Mesenchymal stem cell (in vitro differentiated cells and primary cell): ENCODE measurements around the gene NFILZ.

ENCODE experiments used
- DNase-seq: peaks from one replicate; pipeline ENCODE4 v3.0.0-alpha.2; 2013
- H2AFZ ChIP-seq: one replicate; pipeline ENCODE4 v1.6.1; 2013; ENCODE audit warnings: low read depth, mild to moderate bottlenecking, control low read depth, inconsistent platforms, low read length, moderate library complexity
- H2AK5ac ChIP-seq: 2 replicates; pipeline ENCODE4 v1.6.1; 2013; ENCODE audit warnings: low read length, moderate library complexity, mild to moderate bottlenecking, inconsistent platforms; ENCODE audit not compliant: severe bottlenecking
- H2BK120ac ChIP-seq: one replicate; pipeline ENCODE4 v1.6.1; 2013; ENCODE audit warnings: low read depth, mild to moderate bottlenecking, inconsistent platforms, low read length, moderate library complexity
- H2BK12ac ChIP-seq, 2 experiments: one replicate each; pipeline ENCODE4 v1.6.1; 2013; ENCODE audit warnings: inconsistent platforms in 2 of 2, low read length in 2 of 2, mild to moderate bottlenecking in 2 of 2, moderate library complexity in 2 of 2, control low read depth in 1 of 2
- H2BK15ac ChIP-seq: one replicate; pipeline ENCODE4 v1.6.1; 2013; ENCODE audit warnings: mild to moderate bottlenecking, low read depth, inconsistent platforms; ENCODE audit not compliant: poor library complexity, severe bottlenecking
- H2BK5ac ChIP-seq: 2 replicates; pipeline ENCODE4 v1.6.1; 2013; ENCODE audit warnings: low read depth, mild to moderate bottlenecking, low read length, control low read depth, inconsistent platforms; ENCODE audit not compliant: poor library complexity, severe bottlenecking
- H3K14ac ChIP-seq, 2 experiments: one replicate each; pipeline ENCODE4 v1.6.1; 2013; ENCODE audit warnings: inconsistent platforms in 2 of 2, low read length in 2 of 2, control low read depth in 1 of 2, mild to moderate bottlenecking in 1 of 2, moderate library complexity in 1 of 2
- H3K18ac ChIP-seq, 2 experiments: one replicate each; pipeline ENCODE4 v1.6.1; 2013; ENCODE audit warnings: inconsistent platforms in 2 of 2, low read length in 2 of 2, control low read depth in 1 of 2, low read depth in 1 of 2, mild to moderate bottlenecking in 1 of 2
- H3K23ac ChIP-seq, 2 experiments: one replicate each; pipeline ENCODE4 v1.6.1; 2013; ENCODE audit warnings: inconsistent platforms in 2 of 2, low read length in 2 of 2, mild to moderate bottlenecking in 2 of 2, moderate library complexity in 2 of 2, control low read depth in 1 of 2
- H3K27ac ChIP-seq: 2 replicates; pipeline ENCODE4 v1.5.1; 2013; ENCODE audit warnings: mild to moderate bottlenecking, moderate library complexity, low read length, control low read depth, inconsistent platforms; ENCODE audit not compliant: poor library complexity, severe bottlenecking
- H3K27me3 ChIP-seq, 2 experiments: 2 replicates each; pipeline versions ENCODE4 v1.6.1 to v1.7.0; 2013; ENCODE audit warnings: low read length in 2 of 2, mild to moderate bottlenecking in 2 of 2, moderate library complexity in 2 of 2, control low read depth in 1 of 2, inconsistent platforms in 1 of 2; ENCODE audit not compliant: control insufficient read depth in 1 of 2, insufficient read depth in 1 of 2
- H3K36me3 ChIP-seq, 2 experiments: 2 replicates each; pipeline versions ENCODE4 v1.6.1 to v1.7.0; 2013; ENCODE audit warnings: low read length in 2 of 2, control low read depth in 1 of 2, inconsistent platforms in 1 of 2, low read depth in 1 of 2, mild to moderate bottlenecking in 1 of 2; ENCODE audit not compliant: insufficient read depth in 2 of 2, control insufficient read depth in 1 of 2
- H3K4ac ChIP-seq, 2 experiments: one replicate each; pipeline ENCODE4 v1.6.1; 2013; ENCODE audit warnings: inconsistent platforms in 2 of 2, low read length in 2 of 2, mild to moderate bottlenecking in 2 of 2, moderate library complexity in 2 of 2, control low read depth in 1 of 2, low read depth in 1 of 2
- H3K4me1 ChIP-seq: 2 replicates; pipeline ENCODE4 v1.6.1; 2013; ENCODE audit warnings: low read depth, low read length, control low read depth; ENCODE audit not compliant: control insufficient read depth, insufficient read depth
- H3K4me2 ChIP-seq: 2 replicates; pipeline ENCODE4 v1.6.1; 2013; ENCODE audit warnings: low read length, mild to moderate bottlenecking, inconsistent platforms; ENCODE audit not compliant: poor library complexity, severe bottlenecking
- H3K4me3 ChIP-seq, 2 experiments: 2 replicates each; pipeline versions ENCODE4 v1.5.1 to v1.7.0; 2013; ENCODE audit warnings: low read length in 2 of 2, mild to moderate bottlenecking in 2 of 2, control low read depth in 1 of 2, low read depth in 1 of 2; ENCODE audit not compliant: insufficient read depth in 1 of 2
- H3K79me1 ChIP-seq: replicated peaks from 2 replicates; pipeline ENCODE4 v1.6.1; 2013; ENCODE audit warnings: mild to moderate bottlenecking, control low read depth, low read length, inconsistent platforms; ENCODE audit not compliant: poor library complexity, severe bottlenecking
- H3K9ac ChIP-seq: 2 replicates; pipeline ENCODE4 v1.7.0; 2013; ENCODE audit warnings: mild to moderate bottlenecking, low read length, moderate library complexity
- H3K9me3 ChIP-seq: 2 replicates; pipeline ENCODE4 v1.7.0; 2013; ENCODE audit warnings: mild to moderate bottlenecking, low read length; ENCODE audit not compliant: control insufficient read depth
- H4K8ac ChIP-seq: one replicate; pipeline ENCODE4 v1.6.1; 2013; ENCODE audit warnings: inconsistent platforms, mild to moderate bottlenecking, low read length, moderate library complexity
- H4K91ac ChIP-seq: one replicate; pipeline ENCODE4 v1.6.1; 2013; ENCODE audit warnings: mild to moderate bottlenecking, low read length, inconsistent platforms
- WGBS: methylation state at CpG from one replicate; pipeline ENCODE4 v1.1.7; 2013; ENCODE audit warnings: mixed read lengths; 5-methylcytosine and 5-hydroxymethylcytosine counted together

Gene NFILZ

GRCh38 chr19:8665468-8666213 is 35.2 kb downstream of the NFILZ start:
- H3K79me1 ChIP-seq = no peaks in the 10 kb centered on the region
- no peak overlapping the region for H4K91ac ChIP-seq
- H2AFZ ChIP-seq = no peak overlapping the region
- no peak overlapping the region for H3K4ac ChIP-seq
- H3K27me3 ChIP-seq = peaks cover 0 to 25% of the 10 kb centered on the region in 2 experiments
- H3K9ac ChIP-seq = no peak overlapping the region
- H3K18ac ChIP-seq = no peak overlapping the region
- no peak overlapping the region for H3K27ac ChIP-seq
- no peak for DNase-seq
- peaks cover 2% of the 10 kb centered on the region for H3K9me3 ChIP-seq
- no peaks in the 10 kb centered on the region for H3K36me3 ChIP-seq
- no peak overlapping the region for H3K4me2 ChIP-seq
- 65% methylated on average over 3 of the region's 3 CpGs for WGBS
- no peak overlapping the region for H3K14ac ChIP-seq
- H3K23ac ChIP-seq = no peak overlapping the region
- no peak overlapping the region for H2BK5ac ChIP-seq
- H4K8ac ChIP-seq = no peak overlapping the region
- no peak overlapping the region for H3K4me3 ChIP-seq
- H3K4me1 ChIP-seq = no peaks in the 10 kb centered on the region
- H2BK15ac ChIP-seq = no peak overlapping the region
- no peak overlapping the region for H2BK120ac ChIP-seq
- no peak overlapping the region for H2BK12ac ChIP-seq
- H2AK5ac ChIP-seq = no peak overlapping the region

DNA sequence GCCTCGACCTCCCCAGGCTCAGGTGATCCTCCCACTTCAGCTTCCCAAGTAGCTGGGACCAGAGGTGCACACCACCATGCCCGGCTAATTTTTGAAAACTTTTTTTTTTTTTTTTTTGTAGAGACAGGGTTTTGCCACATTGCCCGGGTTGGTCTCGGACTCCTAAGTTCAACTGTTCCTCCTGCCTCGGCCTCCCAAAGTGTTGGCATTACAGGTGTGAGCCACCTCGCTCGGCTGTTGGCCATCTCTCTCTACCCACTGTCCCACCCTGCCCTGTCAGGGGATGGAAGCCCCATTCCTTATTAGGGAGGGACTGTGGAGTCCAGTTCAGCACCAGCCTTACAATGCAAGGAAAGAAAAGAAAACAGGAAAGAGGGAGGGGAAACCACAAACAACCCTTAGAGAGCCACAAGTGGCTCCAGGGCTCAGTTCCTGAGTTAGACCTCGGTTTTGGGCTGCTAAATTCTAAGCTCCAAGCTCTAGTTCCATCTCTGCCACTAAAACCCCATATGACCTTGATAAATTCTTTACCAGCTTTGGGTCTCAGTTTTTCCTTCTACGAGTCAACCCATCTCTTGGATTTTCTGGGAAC is 36.5 kb downstream of the NFILZ start:
- Histone ChIP-seq H3K4ac (no peak overlapping the region), H2BK5ac (no peak overlapping the region), H3K27me3 (peaks cover 0 to 25% of the 10 kb centered on the region in 2 experiments), H3K23ac (no peak overlapping the region), H2AFZ (no peak overlapping the region), H2BK12ac (no peak overlapping the region), H3K4me3 (no peak overlapping the region), H3K14ac (no peak overlapping the region), H2AK5ac (no peak overlapping the region), H3K18ac (no peak overlapping the region), H3K27ac (no peak overlapping the region), H3K9ac (no peak overlapping the region), H2BK120ac (no peak overlapping the region), H3K4me2 (no peak overlapping the region), H3K36me3 (no peaks in the 10 kb centered on the region), H3K79me1 (no peaks in the 10 kb centered on the region), H4K91ac (no peak overlapping the region), H2BK15ac (no peak overlapping the region), H4K8ac (no peak overlapping the region), H3K9me3 (peaks cover 2% of the 10 kb centered on the region), H3K4me1 (no peaks in the 10 kb centered on the region)
- WGBS = 42% methylated on average over 5 of the region's 9 CpGs
- DNase-seq = no peak

DNA sequence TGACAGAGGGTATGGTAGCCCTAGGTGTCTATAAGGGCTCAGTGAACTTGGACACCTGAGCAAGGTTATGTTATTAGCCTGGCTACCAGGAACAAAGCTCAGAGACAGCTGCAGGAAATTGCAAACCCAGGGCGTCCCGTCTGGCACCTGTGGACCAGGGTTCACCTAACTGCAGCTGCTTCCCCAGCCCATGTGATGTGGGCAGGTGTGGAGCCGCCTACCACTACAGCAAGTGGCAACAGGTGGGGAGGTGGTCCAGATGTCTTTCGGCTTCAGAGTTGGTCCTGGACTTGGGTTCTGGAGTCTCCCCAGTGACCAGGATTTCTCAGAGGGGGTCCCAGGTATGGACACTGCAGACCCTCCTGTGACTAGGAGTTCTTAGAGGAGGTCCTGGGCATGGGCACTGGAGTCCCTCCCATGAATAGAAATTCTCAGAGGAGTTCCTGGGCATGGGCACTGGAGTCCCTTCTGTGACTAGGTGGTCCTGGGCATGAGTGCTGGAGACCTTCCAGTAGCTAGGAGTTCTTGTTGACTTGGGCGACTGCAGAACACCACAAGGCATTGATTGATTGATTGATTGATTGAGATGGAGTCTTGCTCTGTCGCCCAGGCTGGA is 43.0 kb downstream of the NFILZ start:
- Histone ChIP-seq H3K14ac (no peak overlapping the region), H2AK5ac (no peak overlapping the region), H2BK15ac (no peak overlapping the region), H3K9ac (no peak overlapping the region), H3K4ac (no peak overlapping the region), H3K4me2 (no peak overlapping the region), H3K23ac (no peak overlapping the region), H3K27ac (no peak overlapping the region), H2BK5ac (no peak overlapping the region), H2BK120ac (no peak overlapping the region), H3K27me3 (peaks cover 0 to 2% of the 10 kb centered on the region in 2 experiments), H3K36me3 (no peaks in the 10 kb centered on the region), H2AFZ (no peak overlapping the region), H2BK12ac (no peak overlapping the region), H3K18ac (no peak overlapping the region), H4K91ac (no peak overlapping the region), H3K9me3 (peaks cover under 1% of the 10 kb centered on the region), H3K4me1 (no peaks in the 10 kb centered on the region), H3K4me3 (no peak overlapping the region), H4K8ac (no peak overlapping the region), H3K79me1 (no peaks in the 10 kb centered on the region)
- 77% methylated on average over 6 of the region's 6 CpGs for WGBS
- DNase-seq = no peak

GRCh38 chr19:8675066-8675465 is 44.6 kb downstream of the NFILZ start:
- Histone ChIP-seq H3K79me1 (no peaks in the 10 kb centered on the region), H4K8ac (no peak overlapping the region), H3K4me2 (no peak overlapping the region), H3K9me3 (peaks cover 4% of the 10 kb centered on the region), H2BK5ac (no peak overlapping the region), H2AFZ (no peak overlapping the region), H3K14ac (no peak overlapping the region), H3K36me3 (no peaks in the 10 kb centered on the region), H2BK120ac (no peak overlapping the region), H3K27me3 (no peaks in the 10 kb centered on the region), H2BK15ac (no peak overlapping the region), H4K91ac (no peak overlapping the region), H3K4me1 (no peaks in the 10 kb centered on the region), H3K4me3 (no peak overlapping the region), H3K23ac (no peak overlapping the region), H3K4ac (no peak overlapping the region), H3K18ac (no peak overlapping the region), H3K9ac (no peak overlapping the region), H2AK5ac (no peak overlapping the region), H3K27ac (no peak overlapping the region), H2BK12ac (no peak overlapping the region)
- 64% methylated on average over 3 of the region's 3 CpGs for WGBS
- DNase-seq = no peak
